Measurements from ENCODE around the gene PROX2. TPM values are rescaled to one million over a fixed set of nuclear protein-coding genes. Genes with fewer than 3 reads are reported as not detected.

PROX2 gene
- total and polyA plus RNA-seq, 9 of the 15 experiments (the other 6 are each of a cell fraction or from before 2014, with no cell fraction given), result not detected

- TF ChIP-seq, protein P1, sequence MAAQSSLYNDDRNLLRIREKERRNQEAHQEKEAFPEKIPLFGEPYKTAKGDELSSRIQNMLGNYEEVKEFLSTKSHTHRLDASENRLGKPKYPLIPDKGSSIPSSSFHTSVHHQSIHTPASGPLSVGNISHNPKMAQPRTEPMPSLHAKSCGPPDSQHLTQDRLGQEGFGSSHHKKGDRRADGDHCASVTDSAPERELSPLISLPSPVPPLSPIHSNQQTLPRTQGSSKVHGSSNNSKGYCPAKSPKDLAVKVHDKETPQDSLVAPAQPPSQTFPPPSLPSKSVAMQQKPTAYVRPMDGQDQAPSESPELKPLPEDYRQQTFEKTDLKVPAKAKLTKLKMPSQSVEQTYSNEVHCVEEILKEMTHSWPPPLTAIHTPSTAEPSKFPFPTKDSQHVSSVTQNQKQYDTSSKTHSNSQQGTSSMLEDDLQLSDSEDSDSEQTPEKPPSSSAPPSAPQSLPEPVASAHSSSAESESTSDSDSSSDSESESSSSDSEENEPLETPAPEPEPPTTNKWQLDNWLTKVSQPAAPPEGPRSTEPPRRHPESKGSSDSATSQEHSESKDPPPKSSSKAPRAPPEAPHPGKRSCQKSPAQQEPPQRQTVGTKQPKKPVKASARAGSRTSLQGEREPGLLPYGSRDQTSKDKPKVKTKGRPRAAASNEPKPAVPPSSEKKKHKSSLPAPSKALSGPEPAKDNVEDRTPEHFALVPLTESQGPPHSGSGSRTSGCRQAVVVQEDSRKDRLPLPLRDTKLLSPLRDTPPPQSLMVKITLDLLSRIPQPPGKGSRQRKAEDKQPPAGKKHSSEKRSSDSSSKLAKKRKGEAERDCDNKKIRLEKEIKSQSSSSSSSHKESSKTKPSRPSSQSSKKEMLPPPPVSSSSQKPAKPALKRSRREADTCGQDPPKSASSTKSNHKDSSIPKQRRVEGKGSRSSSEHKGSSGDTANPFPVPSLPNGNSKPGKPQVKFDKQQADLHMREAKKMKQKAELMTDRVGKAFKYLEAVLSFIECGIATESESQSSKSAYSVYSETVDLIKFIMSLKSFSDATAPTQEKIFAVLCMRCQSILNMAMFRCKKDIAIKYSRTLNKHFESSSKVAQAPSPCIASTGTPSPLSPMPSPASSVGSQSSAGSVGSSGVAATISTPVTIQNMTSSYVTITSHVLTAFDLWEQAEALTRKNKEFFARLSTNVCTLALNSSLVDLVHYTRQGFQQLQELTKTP (IDR thresholded peaks at IDR 0.05; ENCODE audit: low read depth in 1 of 2, partially characterized antibody in 2 of 2), result no peak
- TF ChIP-seq GMEB1 (CRISPR knock-in tag; IDR thresholded peaks at IDR 0.05) (no peak), ILK (tag; IDR thresholded peaks at IDR 0.05; ENCODE audit: borderline replicate concordance, low read depth) (no peak), NCOA1 (IDR thresholded peaks at IDR 0.05; ENCODE audit: low read depth) (no peak), ZNF431 (CRISPR knock-in tag; IDR thresholded peaks at IDR 0.05) (no peak), ZNF212 (CRISPR knock-in tag; IDR thresholded peaks at IDR 0.05) (no peak), TAF9B (IDR thresholded peaks at IDR 0.05; ENCODE audit: partially characterized antibody) (no peak), SRSF3 (IDR thresholded peaks at IDR 0.05; ENCODE audit: insufficient read depth, low read length) (no peak), FOXK1 (CRISPR knock-in tag; IDR thresholded peaks at IDR 0.05; ENCODE audit: borderline replicate concordance) (no peak), ZHX1 (conservative IDR thresholded peaks at IDR 0.05; ENCODE audit: low read length) (no peak), JUN (IDR thresholded peaks at IDR 0.05; ENCODE audit: borderline replicate concordance, low read depth, low read length) (0 out of 2 replicates have a peak, but pooled peaks have one; percentile 11), JUN (CRISPR knock-in tag; IDR thresholded peaks at IDR 0.05; ENCODE audit: borderline replicate concordance) (no peak), FOSL1 (tag; conservative IDR thresholded peaks at IDR 0.05) (peak; percentile 96)
Measured at GRCh38 chr14:74846968-74847665, 28.8 kb downstream of the PROX2 start (continued).
